ENCODE data around the gene PCDHGA3. TPM values are rescaled to one million over a fixed set of nuclear protein-coding genes. Genes with fewer than 3 reads are reported as not detected.

The PCDHGA3 gene
- total RNA-seq, 1 donor from 2014 or later = 0.04 TPM

Other genes with a start within 250 kb of the PCDHGA3 start
- gene PCDHB2, start 249.2 kb upstream of the PCDHGA3 start, total RNA-seq = 0.08 and 0.62 TPM in 2 replicates
- under 0.01 TPM in 1 of 2 replicates, not detected in the other for gene PCDHB3, start 243.4 kb upstream of the PCDHGA3 start, total RNA-seq
- 0.34 TPM in 1 of 2 replicates, not detected in the other for gene PCDHB4, start 222.0 kb upstream of the PCDHGA3 start, total RNA-seq
- not detected in 2 replicates for gene PCDHB5, start 208.6 kb upstream of the PCDHGA3 start, total RNA-seq
- not detected in 2 replicates for gene PCDHB6, start 193.8 kb upstream of the PCDHGA3 start, total RNA-seq
- gene PCDHB7, start 171.2 kb upstream of the PCDHGA3 start, total RNA-seq = not detected in 2 replicates
- gene PCDHB8, start 166.0 kb upstream of the PCDHGA3 start, total RNA-seq = not detected in 2 replicates
- gene PCDHB16, start 161.4 kb upstream of the PCDHGA3 start, total RNA-seq = 0.16 TPM in 1 of 2 replicates, not detected in the other
- 0.08 TPM in 1 of 2 replicates, not detected in the other for gene PCDHB9, start 156.7 kb upstream of the PCDHGA3 start, total RNA-seq
- under 0.01 and 0.04 TPM in 2 replicates for gene PCDHB10, start 151.5 kb upstream of the PCDHGA3 start, total RNA-seq
- gene PCDHB11, start 144.2 kb upstream of the PCDHGA3 start, total RNA-seq = not detected in 2 replicates
- not detected in 2 replicates for gene PCDHB12, start 135.1 kb upstream of the PCDHGA3 start, total RNA-seq
- gene PCDHB13, start 129.9 kb upstream of the PCDHGA3 start, total RNA-seq = not detected in 2 replicates
- gene PCDHB14, start 120.5 kb upstream of the PCDHGA3 start, total RNA-seq = 0.04 TPM in 1 of 2 replicates, not detected in the other
- 0.04 and 0.08 TPM in 2 replicates for gene PCDHB15, start 98.4 kb upstream of the PCDHGA3 start, total RNA-seq
- gene SLC25A2, start 39.8 kb upstream of the PCDHGA3 start, total RNA-seq = not detected in 2 replicates
- gene TAF7, start 23.0 kb upstream of the PCDHGA3 start, total RNA-seq = 28.9 and 35.5 TPM in 2 replicates
- gene PCDHGA1, start 13.3 kb upstream of the PCDHGA3 start, total RNA-seq = not detected in 2 replicates
- 0.04 and 0.55 TPM in 2 replicates for gene PCDHGA2, start 5.1 kb upstream of the PCDHGA3 start, total RNA-seq
- gene PCDHGB1, start 6.3 kb downstream of the PCDHGA3 start, total RNA-seq = 0.23 and 0.38 TPM in 2 replicates
- gene PCDHGA4, start 11.2 kb downstream of the PCDHGA3 start, total RNA-seq = 0.08 and 0.15 TPM in 2 replicates
- gene PCDHGB2, start 16.2 kb downstream of the PCDHGA3 start, total RNA-seq = 0.08 and 0.23 TPM in 2 replicates
- gene PCDHGA5, start 20.3 kb downstream of the PCDHGA3 start, total RNA-seq = under 0.01 TPM in 1 of 2 replicates, not detected in the other
- 0.31 and 0.46 TPM in 2 replicates for gene PCDHGB3, start 26.4 kb downstream of the PCDHGA3 start, total RNA-seq
- 0.15 and 0.16 TPM in 2 replicates for gene PCDHGA6, start 30.1 kb downstream of the PCDHGA3 start, total RNA-seq
- gene PCDHGA7, start 38.9 kb downstream of the PCDHGA3 start, total RNA-seq = 0.11 and 0.86 TPM in 2 replicates
- 1.5 and 3.7 TPM in 2 replicates for gene PCDHGB4, start 43.9 kb downstream of the PCDHGA3 start, total RNA-seq
- 0.08 and 0.39 TPM in 2 replicates for gene PCDHGA8, start 48.8 kb downstream of the PCDHGA3 start, total RNA-seq
- 3.3 and 5.9 TPM in 2 replicates for gene PCDHGB5, start 54.1 kb downstream of the PCDHGA3 start, total RNA-seq
- gene PCDHGA9, start 58.9 kb downstream of the PCDHGA3 start, total RNA-seq = 0.53 and 0.70 TPM in 2 replicates
- 0.61 and 0.70 TPM in 2 replicates for gene PCDHGB6, start 64.2 kb downstream of the PCDHGA3 start, total RNA-seq
- gene PCDHGA10, start 69.2 kb downstream of the PCDHGA3 start, total RNA-seq = 1.3 and 1.6 TPM in 2 replicates
- gene PCDHGB7, start 73.8 kb downstream of the PCDHGA3 start, total RNA-seq = 1.3 and 2.3 TPM in 2 replicates
- gene PCDHGA11, start 77.2 kb downstream of the PCDHGA3 start, total RNA-seq = 0.84 and 0.94 TPM in 2 replicates
- gene PCDHGA12, start 86.7 kb downstream of the PCDHGA3 start, total RNA-seq = 1.6 and 4.0 TPM in 2 replicates
- gene PCDHGC3, start 132.1 kb downstream of the PCDHGA3 start, total RNA-seq = 21.8 and 60.9 TPM in 2 replicates
- gene PCDHGC4, start 141.2 kb downstream of the PCDHGA3 start, total RNA-seq = 0.19 and 0.31 TPM in 2 replicates
- gene PCDHGC5, start 145.3 kb downstream of the PCDHGA3 start, total RNA-seq = 1.2 and 5.0 TPM in 2 replicates